ENCODE measurements around the gene HNRNPLL. TPM values are rescaled to one million over a fixed set of nuclear protein-coding genes. Genes with fewer than 3 reads are reported as not detected.

Gene HNRNPLL
- total RNA-seq, 1 experiment from 2014 or later, result 43.2 TPM

DNA sequence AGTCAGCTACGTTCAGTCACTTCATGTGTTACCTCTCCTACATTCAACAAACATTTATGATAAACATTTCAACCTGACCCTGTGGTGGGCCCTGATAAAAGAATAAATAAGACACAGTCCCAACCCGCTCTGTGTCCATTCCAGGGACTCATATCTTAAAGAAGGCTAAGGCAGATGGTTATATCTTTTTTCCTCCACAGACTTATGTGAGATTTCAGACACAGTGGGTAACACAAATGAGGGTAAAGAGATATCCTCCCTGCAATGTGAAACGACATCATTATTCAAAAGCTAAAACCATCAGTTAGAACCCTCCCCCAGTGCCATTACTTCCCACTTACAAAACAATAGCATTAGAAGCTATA is 11.1 kb upstream of the HNRNPLL start (continued):
- TF ChIP-seq CBX3 (IDR thresholded peaks at IDR 0.05; ENCODE audit: low read depth) (no peak), SRF (IDR thresholded peaks at IDR 0.05; ENCODE audit: low read depth) (no peak), JUND (IDR thresholded peaks at IDR 0.05) (no peak), RAD21 (IDR thresholded peaks at IDR 0.05; ENCODE audit: low read depth) (no peak)

DNA sequence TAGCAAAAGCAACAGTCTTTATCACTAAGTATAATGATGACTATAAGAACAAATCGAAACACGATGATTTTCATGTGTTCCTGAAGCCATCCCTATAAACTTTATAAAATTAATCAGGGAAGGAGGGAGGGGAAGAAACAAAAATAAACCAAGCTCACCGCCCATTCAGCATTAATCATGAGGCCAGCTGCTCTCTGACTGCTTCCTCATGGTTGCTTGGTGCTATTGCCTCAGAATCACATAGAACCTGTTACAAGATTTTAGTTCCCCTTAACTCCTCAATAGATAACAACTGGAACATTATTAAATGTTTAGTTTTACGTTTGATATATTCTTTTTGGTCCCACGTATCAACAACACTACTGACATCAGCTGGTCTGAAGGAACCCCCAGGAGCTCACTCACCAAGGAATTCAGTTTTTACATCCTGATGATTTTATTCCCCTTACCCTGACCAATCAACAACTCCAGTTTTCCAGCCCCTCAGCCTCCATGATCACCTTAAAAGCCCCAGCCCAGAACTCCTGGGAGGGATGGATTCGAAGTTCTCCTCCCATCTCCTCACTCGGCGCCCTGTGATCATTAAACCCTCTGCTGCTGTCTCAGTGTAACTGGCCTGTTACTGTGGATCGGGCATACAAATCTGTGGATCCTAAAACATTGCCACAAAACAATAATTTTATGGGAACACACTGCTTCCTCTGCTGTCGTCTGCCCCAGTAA is 10.6 kb upstream of the HNRNPLL start:
- DNase-seq (ENCODE audit: low read depth, low spot score), result no peak
- Histone ChIP-seq H3K9me3 (ENCODE audit: control insufficient read depth in 1 of 2, insufficient read depth in 1 of 2, low read depth in 1 of 2, low read length in 2 of 2) (no peaks in the 10 kb centered on the region), H3K4me2 (ENCODE audit: low read length) (no peak overlapping the region), H4K20me1 (ENCODE audit: insufficient read depth) (no peaks in the 10 kb centered on the region), H3K27ac (ENCODE audit: low read depth, low read length) (no peak overlapping the region), H3K36me3 (ENCODE audit: control insufficient read depth in 1 of 2, insufficient read depth in 2 of 2, low read length in 2 of 2) (no peaks in the 10 kb centered on the region), H3K4me1 (ENCODE audit: control insufficient read depth in 1 of 2, insufficient read depth in 2 of 2, low read length in 2 of 2) (no peaks in the 10 kb centered on the region), H3K9me2 (ENCODE audit: insufficient read depth) (no peaks in the 10 kb centered on the region), H3K4me3 (replicated peaks in 1 of 2; ENCODE audit: low read depth in 1 of 2, low read length in 2 of 2) (no peak overlapping the region), H3K9ac (ENCODE audit: low read length) (no peak overlapping the region), H2AFZ (ENCODE audit: low read depth, low read length, poor library complexity, severe bottlenecking) (no peak overlapping the region), H3K27me3 (ENCODE audit: insufficient read depth, low read length) (no peaks in the 10 kb centered on the region), H3K79me2 (ENCODE audit: insufficient read depth, low read length) (no peaks in the 10 kb centered on the region)
- intact Hi-C loops (cut with micrococcal nuclease), result no loop called here
- ATAC-seq, result no peak
- ChIA-PET POLR2A (no interaction called here), RAD21 (ENCODE audit: low non-redundant PET in 1 of 2, low total read pairs in 2 of 2, uncharacterized antibody in 2 of 2, unreplicated experiment in 2 of 2) (no interaction called here), CTCF (interaction anchor here (2.0 kb wide), 1 partner anchor 10 kb away, joined by 8 read pairs; no protein-coding TSS in a partner anchor)
- BruUV-seq (replicated peaks), result no TSS peak
- no peak for TF ChIP-seq POLR2AphosphoS5 (IDR thresholded peaks at IDR 0.05; ENCODE audit: low read depth, low read length)
- TF ChIP-seq ELF1 (IDR thresholded peaks at IDR 0.05; ENCODE audit: borderline replicate concordance, low read depth), result no peak
- no peak for TF ChIP-seq ZFX (IDR thresholded peaks at IDR 0.05)
- TF ChIP-seq POLR2A (IDR thresholded peaks at IDR 0.05; ENCODE audit: borderline replicate concordance, extremely low read depth, insufficient read depth, insufficient read length), result no peak
- TF ChIP-seq SIN3A (IDR thresholded peaks at IDR 0.05; ENCODE audit: low read depth), result no peak
- TF ChIP-seq, protein P1, sequence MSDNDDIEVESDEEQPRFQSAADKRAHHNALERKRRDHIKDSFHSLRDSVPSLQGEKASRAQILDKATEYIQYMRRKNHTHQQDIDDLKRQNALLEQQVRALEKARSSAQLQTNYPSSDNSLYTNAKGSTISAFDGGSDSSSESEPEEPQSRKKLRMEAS (IDR thresholded peaks at IDR 0.05), result no peak
- TF ChIP-seq SRF (IDR thresholded peaks at IDR 0.05; ENCODE audit: low read depth), result no peak
- TF ChIP-seq, protein P2, sequence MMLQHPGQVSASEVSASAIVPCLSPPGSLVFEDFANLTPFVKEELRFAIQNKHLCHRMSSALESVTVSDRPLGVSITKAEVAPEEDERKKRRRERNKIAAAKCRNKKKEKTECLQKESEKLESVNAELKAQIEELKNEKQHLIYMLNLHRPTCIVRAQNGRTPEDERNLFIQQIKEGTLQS (IDR thresholded peaks at IDR 0.05), result no peak
- no peak for TF ChIP-seq EZH2phosphoT487 (IDR thresholded peaks at IDR 0.05; ENCODE audit: borderline replicate concordance)
- no peak for TF ChIP-seq CBX3 (IDR thresholded peaks at IDR 0.05; ENCODE audit: low read depth)
- TF ChIP-seq TCF7L2 (IDR thresholded peaks at IDR 0.05; ENCODE audit: borderline replicate concordance, extremely low read depth, insufficient read depth, insufficient read length), result no peak
- TF ChIP-seq RAD21 (IDR thresholded peaks at IDR 0.05; ENCODE audit: low read depth), result no peak
- TF ChIP-seq EGR1 (IDR thresholded peaks at IDR 0.05; ENCODE audit: low read depth), result no peak
- TF ChIP-seq, protein P3, sequence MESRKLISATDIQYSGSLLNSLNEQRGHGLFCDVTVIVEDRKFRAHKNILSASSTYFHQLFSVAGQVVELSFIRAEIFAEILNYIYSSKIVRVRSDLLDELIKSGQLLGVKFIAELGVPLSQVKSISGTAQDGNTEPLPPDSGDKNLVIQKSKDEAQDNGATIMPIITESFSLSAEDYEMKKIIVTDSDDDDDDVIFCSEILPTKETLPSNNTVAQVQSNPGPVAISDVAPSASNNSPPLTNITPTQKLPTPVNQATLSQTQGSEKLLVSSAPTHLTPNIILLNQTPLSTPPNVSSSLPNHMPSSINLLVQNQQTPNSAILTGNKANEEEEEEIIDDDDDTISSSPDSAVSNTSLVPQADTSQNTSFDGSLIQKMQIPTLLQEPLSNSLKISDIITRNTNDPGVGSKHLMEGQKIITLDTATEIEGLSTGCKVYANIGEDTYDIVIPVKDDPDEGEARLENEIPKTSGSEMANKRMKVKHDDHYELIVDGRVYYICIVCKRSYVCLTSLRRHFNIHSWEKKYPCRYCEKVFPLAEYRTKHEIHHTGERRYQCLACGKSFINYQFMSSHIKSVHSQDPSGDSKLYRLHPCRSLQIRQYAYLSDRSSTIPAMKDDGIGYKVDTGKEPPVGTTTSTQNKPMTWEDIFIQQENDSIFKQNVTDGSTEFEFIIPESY (IDR thresholded peaks at IDR 0.05; ENCODE audit: extremely low read depth, insufficient replicate concordance, low read length), result no peak
- TF ChIP-seq, protein P4, sequence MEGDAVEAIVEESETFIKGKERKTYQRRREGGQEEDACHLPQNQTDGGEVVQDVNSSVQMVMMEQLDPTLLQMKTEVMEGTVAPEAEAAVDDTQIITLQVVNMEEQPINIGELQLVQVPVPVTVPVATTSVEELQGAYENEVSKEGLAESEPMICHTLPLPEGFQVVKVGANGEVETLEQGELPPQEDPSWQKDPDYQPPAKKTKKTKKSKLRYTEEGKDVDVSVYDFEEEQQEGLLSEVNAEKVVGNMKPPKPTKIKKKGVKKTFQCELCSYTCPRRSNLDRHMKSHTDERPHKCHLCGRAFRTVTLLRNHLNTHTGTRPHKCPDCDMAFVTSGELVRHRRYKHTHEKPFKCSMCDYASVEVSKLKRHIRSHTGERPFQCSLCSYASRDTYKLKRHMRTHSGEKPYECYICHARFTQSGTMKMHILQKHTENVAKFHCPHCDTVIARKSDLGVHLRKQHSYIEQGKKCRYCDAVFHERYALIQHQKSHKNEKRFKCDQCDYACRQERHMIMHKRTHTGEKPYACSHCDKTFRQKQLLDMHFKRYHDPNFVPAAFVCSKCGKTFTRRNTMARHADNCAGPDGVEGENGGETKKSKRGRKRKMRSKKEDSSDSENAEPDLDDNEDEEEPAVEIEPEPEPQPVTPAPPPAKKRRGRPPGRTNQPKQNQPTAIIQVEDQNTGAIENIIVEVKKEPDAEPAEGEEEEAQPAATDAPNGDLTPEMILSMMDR (IDR thresholded peaks at IDR 0.05 in 2 of 3, conservative IDR thresholded peaks at IDR 0.05 in 1 of 3; ENCODE audit: borderline replicate concordance in 1 of 3, insufficient read depth in 1 of 3, low read depth in 2 of 3, low read length in 2 of 3), result no peak
- no peak for TF ChIP-seq YY1 (IDR thresholded peaks at IDR 0.05; ENCODE audit: extremely low read depth, insufficient replicate concordance, low read depth, low read length)
